Mesenteric fat pad (tissue), 1 donor: ENCODE results near the gene CREB5. TPM values are rescaled to one million over a fixed set of nuclear protein-coding genes. Genes with fewer than 3 reads are reported as not detected.

Experiments used
- DNase-seq: peaks from one replicate; pipeline ENCODE4 v3.0.0-alpha.2; 2020; ENCODE audit warnings: low spot score
- total RNA-seq: library from RNA; stranded (reverse); fragmentation: NEBNext Ultra II Directional; extraction: Animal tissue kit (Norgen Biotek cat#: 25700); gene quantifications from one replicate; pipeline ENCODE4 v1.2.1, GENCODE V29; 2021
- donor health status: DM: yes; HTN: yes; CAD: no.

The CREB5 gene
- total RNA-seq, 1 donor from 2014 or later, result 45.3 TPM

GRCh38 chr7:28631995-28632394, 219.7 kb downstream of the CREB5 start:
- DNase-seq, result no peak

GRCh38 chr7:28638914-28639313, 226.6 kb downstream of the CREB5 start:
- no peak for DNase-seq

GRCh38 chr7:28640001-28640400, 227.7 kb downstream of the CREB5 start:
- no peak for DNase-seq

GRCh38 chr7:28641752-28642545, 229.6 kb downstream of the CREB5 start:
- no peak for DNase-seq

GRCh38 chr7:28643188-28643569, 230.9 kb downstream of the CREB5 start:
- DNase-seq, result no peak

- no peak for DNase-seq
These were observed 231.4 kb downstream of the CREB5 start for GRCh38 chr7:28643584-28644340.

GRCh38 chr7:28645866-28646265, 233.5 kb downstream of the CREB5 start:
- no peak for DNase-seq

- DNase-seq, result no peak
These were observed 234.2 kb downstream of the CREB5 start for GRCh38 chr7:28646376-28647075.

- DNase-seq, result no peak
These were observed 234.7 kb downstream of the CREB5 start for GRCh38 chr7:28647076-28647421.

- no peak for DNase-seq
These were observed 236.9 kb downstream of the CREB5 start for GRCh38 chr7:28649189-28649588.

GRCh38 chr7:28649811-28650210, 237.5 kb downstream of the CREB5 start:
- DNase-seq, result no peak

GRCh38 chr7:28654110-28654509, 241.8 kb downstream of the CREB5 start:
- DNase-seq, result no peak

- no peak for DNase-seq
These were observed 244.2 kb downstream of the CREB5 start for GRCh38 chr7:28656529-28656928.

GRCh38 chr7:28658381-28658780, 246.1 kb downstream of the CREB5 start:
- DNase-seq, result no peak

- no peak for DNase-seq
These were observed 247.8 kb downstream of the CREB5 start for GRCh38 chr7:28660132-28660531.

- no peak for DNase-seq
These were observed 249.7 kb downstream of the CREB5 start for GRCh38 chr7:28661826-28662595.

GRCh38 chr7:28666154-28666553, 253.8 kb downstream of the CREB5 start:
- DNase-seq, result no peak

- DNase-seq, result no peak
These were observed 255.8 kb downstream of the CREB5 start for GRCh38 chr7:28668085-28668484.

- no peak for DNase-seq
These were observed 257.0 kb downstream of the CREB5 start for GRCh38 chr7:28669330-28669729.

- no peak for DNase-seq
These were observed 259.2 kb downstream of the CREB5 start for GRCh38 chr7:28671526-28671925.

- no peak for DNase-seq
These were observed 260.1 kb downstream of the CREB5 start for GRCh38 chr7:28672397-28672797.
